ENCODE data around the gene FIGNL2. TPM values are rescaled to one million over a fixed set of nuclear protein-coding genes. Genes with fewer than 3 reads are reported as not detected.

The FIGNL2 gene
- total RNA-seq, 1 donor from 2014 or later = 17.8 TPM

GRCh38 chr12:51872689-51872981 is 24.1 kb upstream of the FIGNL2 start:
- H3K27ac Mint-ChIP-seq = no peak overlapping the region

GRCh38 chr12:51871918-51872688 is 23.6 kb upstream of the FIGNL2 start:
- Mint-ChIP-seq H3K27me3 (peaks cover 25% of the 10 kb centered on the region), H3K36me3 (no peaks in the 10 kb centered on the region), H3K27ac (no peak overlapping the region), H3K4me3 (no peak overlapping the region), H3K4me1 (ENCODE audit: unreplicated experiment) (peaks cover 43% of the 10 kb centered on the region), H3K9me3 (no peaks in the 10 kb centered on the region)
- no peak for DNase-seq (ENCODE audit: extremely low spot score, unreplicated experiment)
- TF ChIP-seq, protein P1, sequence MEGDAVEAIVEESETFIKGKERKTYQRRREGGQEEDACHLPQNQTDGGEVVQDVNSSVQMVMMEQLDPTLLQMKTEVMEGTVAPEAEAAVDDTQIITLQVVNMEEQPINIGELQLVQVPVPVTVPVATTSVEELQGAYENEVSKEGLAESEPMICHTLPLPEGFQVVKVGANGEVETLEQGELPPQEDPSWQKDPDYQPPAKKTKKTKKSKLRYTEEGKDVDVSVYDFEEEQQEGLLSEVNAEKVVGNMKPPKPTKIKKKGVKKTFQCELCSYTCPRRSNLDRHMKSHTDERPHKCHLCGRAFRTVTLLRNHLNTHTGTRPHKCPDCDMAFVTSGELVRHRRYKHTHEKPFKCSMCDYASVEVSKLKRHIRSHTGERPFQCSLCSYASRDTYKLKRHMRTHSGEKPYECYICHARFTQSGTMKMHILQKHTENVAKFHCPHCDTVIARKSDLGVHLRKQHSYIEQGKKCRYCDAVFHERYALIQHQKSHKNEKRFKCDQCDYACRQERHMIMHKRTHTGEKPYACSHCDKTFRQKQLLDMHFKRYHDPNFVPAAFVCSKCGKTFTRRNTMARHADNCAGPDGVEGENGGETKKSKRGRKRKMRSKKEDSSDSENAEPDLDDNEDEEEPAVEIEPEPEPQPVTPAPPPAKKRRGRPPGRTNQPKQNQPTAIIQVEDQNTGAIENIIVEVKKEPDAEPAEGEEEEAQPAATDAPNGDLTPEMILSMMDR (conservative IDR thresholded peaks at IDR 0.05) = no peak

More at GRCh38 chr12:51872689-51872981, 24.1 kb upstream of the FIGNL2 start:
- Mint-ChIP-seq H3K9me3 (no peaks in the 10 kb centered on the region), H3K4me3 (no peak overlapping the region), H3K4me1 (ENCODE audit: unreplicated experiment) (peaks cover 38% of the 10 kb centered on the region), H3K27me3 (peaks cover 20% of the 10 kb centered on the region), H3K36me3 (no peaks in the 10 kb centered on the region)
- no peak for DNase-seq (ENCODE audit: extremely low spot score, unreplicated experiment)
- TF ChIP-seq, protein P1 (conservative IDR thresholded peaks at IDR 0.05) = no peak

DNA sequence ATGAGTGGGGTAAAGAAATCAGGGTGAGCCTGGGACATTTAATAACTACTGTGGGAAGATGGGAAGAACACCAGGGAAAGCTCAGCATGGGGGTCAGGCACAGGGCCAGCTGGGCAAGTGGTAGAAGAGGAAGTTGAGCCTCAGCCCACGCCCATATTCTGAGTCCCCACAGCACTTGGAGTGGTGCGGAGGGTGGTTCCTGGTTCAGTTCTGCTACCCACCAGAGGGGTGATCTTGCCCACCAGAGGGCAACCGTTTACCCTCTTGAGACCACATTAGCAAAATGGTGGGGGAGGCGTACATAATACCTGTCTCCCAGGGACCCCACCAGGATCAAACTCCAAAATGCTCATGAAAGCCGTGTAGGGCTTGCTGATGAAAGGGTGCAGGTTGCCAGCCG is 22.6 kb upstream of the FIGNL2 start:
- H3K4me3 Mint-ChIP-seq = no peak overlapping the region
- no peaks in the 10 kb centered on the region for H3K9me3 Mint-ChIP-seq
- TF ChIP-seq, protein P1 (conservative IDR thresholded peaks at IDR 0.05) = no peak
- H3K4me1 Mint-ChIP-seq (ENCODE audit: unreplicated experiment) = peaks cover 47% of the 10 kb centered on the region
- DNase-seq (ENCODE audit: extremely low spot score, unreplicated experiment) = no peak
- no peak overlapping the region for H3K27ac Mint-ChIP-seq
- no peaks in the 10 kb centered on the region for H3K36me3 Mint-ChIP-seq
- peaks cover 25% of the 10 kb centered on the region for H3K27me3 Mint-ChIP-seq

DNA sequence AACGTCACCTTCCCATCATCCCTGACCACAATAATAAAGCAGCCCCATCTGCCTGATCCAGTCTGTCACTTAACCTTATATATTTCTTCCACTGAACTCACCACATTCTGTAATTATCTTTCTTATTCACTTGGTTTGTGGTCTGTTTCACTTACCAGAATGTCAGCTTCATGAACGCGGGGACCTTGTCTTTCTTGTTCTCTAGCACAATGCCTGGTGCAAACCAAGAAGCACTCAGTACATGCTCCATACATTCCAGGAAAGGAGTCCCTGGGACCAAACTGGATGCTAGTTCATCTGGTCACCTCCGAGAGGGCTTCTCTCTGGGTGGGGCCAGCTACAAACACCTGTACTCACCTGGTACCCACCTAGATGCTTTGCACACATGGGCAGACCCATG is 22.0 kb upstream of the FIGNL2 start:
- Mint-ChIP-seq H3K27me3 (peaks cover 25% of the 10 kb centered on the region), H3K36me3 (no peaks in the 10 kb centered on the region), H3K9me3 (no peaks in the 10 kb centered on the region), H3K4me3 (peak overlapping the region; percentile 72), H3K27ac (peak overlapping the region; percentile 50), H3K4me1 (ENCODE audit: unreplicated experiment) (peaks cover 52% of the 10 kb centered on the region)
- DNase-seq (ENCODE audit: extremely low spot score, unreplicated experiment) = no peak
- TF ChIP-seq, protein P1 (conservative IDR thresholded peaks at IDR 0.05) = no peak

GRCh38 chr12:51869931-51870330 is 21.4 kb upstream of the FIGNL2 start:
- Mint-ChIP-seq H3K27ac (peak overlapping the region; percentile 50), H3K9me3 (no peaks in the 10 kb centered on the region), H3K4me3 (peak overlapping the region; percentile 72), H3K4me1 (ENCODE audit: unreplicated experiment) (peaks cover 54% of the 10 kb centered on the region), H3K36me3 (no peaks in the 10 kb centered on the region), H3K27me3 (peaks cover 24% of the 10 kb centered on the region)
- no peak for DNase-seq (ENCODE audit: extremely low spot score, unreplicated experiment)
- TF ChIP-seq, protein P1 (conservative IDR thresholded peaks at IDR 0.05) = no peak
